Bronchial epithelial cell (primary cell): ENCODE measurements around the gene AANAT. TPM values are rescaled to one million over a fixed set of nuclear protein-coding genes. Genes with fewer than 3 reads are reported as not detected.
"Not testable (repeated sequence)": the region's sequence is repeated elsewhere in the genome, so short reads cannot be mapped to it uniquely, and the experiment has no call there.

Experiments
- DNase-seq: peaks from one replicate; pipeline ENCODE4 v3.0.0-alpha.2; 2010; ENCODE audit warnings: low read depth
- FAIRE-seq: peaks from 2 replicates; lab custom pipeline; 2011; peaks lifted over from hg19 to GRCh38; lab: Jason Lieb, UNC
- H3K27me3 ChIP-seq: 2 replicates; pipeline ENCODE4 v1.5.1; 2011; ENCODE audit warnings: low read length; ENCODE audit not compliant: control insufficient read depth, insufficient read depth
- H3K36me3 ChIP-seq: 2 replicates; pipeline ENCODE4 v1.5.1; 2011; ENCODE audit warnings: low read length; ENCODE audit not compliant: control insufficient read depth, insufficient read depth
- H3K4me3 ChIP-seq: 2 replicates; pipeline ENCODE4 v1.5.1; 2011; ENCODE audit warnings: mild to moderate bottlenecking, low read depth, low read length, control low read depth
- total RNA-seq: library from RNA; depleted of rRNA; stranded (reverse); fragments of >200 nt; gene quantifications from 2 replicates; pipeline ENCODE4 v1.2.1, GENCODE V29; 2014
- TF ChIP-seq, protein P1 (sequence below): IDR thresholded peaks from 2 replicates; pipeline ENCODE4 v1.5.1; 2011; ENCODE audit warnings: mild to moderate bottlenecking, moderate library complexity, low read length, control low read depth, inconsistent platforms; ENCODE audit not compliant: insufficient read depth, severe bottlenecking

The AANAT gene
- total RNA-seq, 1 donor from 2014 or later, result not detected

DNA sequence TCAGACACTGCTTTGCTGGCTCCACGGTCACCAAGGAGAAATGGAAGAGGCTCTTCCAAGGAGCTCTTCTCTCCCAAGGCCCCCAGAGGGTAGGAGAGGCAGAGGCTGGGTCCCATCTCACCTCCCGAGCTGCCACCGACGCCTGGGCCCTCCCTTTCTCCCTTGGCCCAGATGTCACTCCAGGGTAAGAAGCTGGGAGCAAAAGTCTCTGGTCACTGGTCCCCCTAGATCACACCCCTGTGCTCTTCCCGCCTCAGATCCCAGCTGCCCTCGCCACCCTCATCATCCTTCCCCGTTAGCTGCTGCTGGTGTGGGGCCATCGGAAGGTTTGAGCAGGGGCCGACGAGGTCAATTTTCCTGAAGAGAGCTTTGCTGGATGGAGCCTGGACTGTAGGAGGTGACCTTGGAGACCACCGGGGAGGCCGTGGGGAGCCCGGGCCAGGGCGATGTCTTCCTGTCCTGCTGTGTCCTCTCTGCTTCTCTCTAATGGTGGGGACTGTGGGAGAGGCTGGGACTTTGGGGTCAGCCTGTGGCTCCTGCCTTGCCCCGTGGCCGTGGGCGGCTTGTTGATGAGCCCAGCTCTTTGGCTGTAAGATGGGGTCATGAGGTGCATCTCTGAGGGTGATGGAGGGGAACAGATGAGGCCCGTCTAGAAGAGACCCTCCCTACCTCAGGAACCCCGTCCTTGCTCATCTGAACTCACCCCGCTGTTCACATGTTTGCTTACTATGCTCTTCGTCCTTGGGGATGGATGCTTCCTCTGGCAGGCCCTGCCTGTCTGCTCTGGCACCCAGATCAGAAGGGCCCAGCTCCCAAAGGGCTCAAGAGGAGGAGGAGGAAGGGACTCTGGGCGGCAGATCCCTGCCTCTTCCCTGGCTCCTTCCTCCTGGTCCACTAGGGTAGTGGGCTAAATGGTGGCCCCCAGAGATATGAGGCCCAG, 45.2 kb downstream of the AANAT start:
- Histone ChIP-seq H3K27me3 (peaks cover 3% of the 10 kb centered on the region), H3K4me3 (no peak overlapping the region), H3K36me3 (no peaks in the 10 kb centered on the region)
- FAIRE-seq, result no peak
- DNase-seq, result no peak
- TF ChIP-seq, protein P1, sequence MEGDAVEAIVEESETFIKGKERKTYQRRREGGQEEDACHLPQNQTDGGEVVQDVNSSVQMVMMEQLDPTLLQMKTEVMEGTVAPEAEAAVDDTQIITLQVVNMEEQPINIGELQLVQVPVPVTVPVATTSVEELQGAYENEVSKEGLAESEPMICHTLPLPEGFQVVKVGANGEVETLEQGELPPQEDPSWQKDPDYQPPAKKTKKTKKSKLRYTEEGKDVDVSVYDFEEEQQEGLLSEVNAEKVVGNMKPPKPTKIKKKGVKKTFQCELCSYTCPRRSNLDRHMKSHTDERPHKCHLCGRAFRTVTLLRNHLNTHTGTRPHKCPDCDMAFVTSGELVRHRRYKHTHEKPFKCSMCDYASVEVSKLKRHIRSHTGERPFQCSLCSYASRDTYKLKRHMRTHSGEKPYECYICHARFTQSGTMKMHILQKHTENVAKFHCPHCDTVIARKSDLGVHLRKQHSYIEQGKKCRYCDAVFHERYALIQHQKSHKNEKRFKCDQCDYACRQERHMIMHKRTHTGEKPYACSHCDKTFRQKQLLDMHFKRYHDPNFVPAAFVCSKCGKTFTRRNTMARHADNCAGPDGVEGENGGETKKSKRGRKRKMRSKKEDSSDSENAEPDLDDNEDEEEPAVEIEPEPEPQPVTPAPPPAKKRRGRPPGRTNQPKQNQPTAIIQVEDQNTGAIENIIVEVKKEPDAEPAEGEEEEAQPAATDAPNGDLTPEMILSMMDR, result no peak

DNA sequence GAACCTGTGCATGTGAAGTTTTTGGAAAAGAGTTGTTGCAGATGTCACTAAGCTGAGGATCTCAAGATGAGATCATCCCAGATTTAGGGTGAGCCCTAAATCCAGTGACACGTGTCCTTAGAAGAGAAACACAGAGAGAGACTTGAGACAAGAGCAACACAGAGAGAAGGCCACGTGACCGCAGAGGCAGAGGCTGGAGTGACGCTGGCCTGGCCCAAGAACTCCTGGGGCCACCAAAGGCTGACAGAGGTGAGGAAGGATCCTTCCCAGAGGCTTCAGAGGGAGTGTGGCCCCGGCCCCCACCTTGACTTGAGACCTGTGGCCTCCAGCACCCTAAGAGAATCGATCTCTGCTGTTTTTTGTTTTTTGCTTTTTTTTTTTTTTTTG, 45.9 kb downstream of the AANAT start:
- no peaks in the 10 kb centered on the region for H3K27me3 ChIP-seq
- TF ChIP-seq, protein P1, result no peak
- no peak overlapping the region for H3K4me3 ChIP-seq
- no peaks in the 10 kb centered on the region for H3K36me3 ChIP-seq
- DNase-seq (no peak), FAIRE-seq (no peak)

DNA sequence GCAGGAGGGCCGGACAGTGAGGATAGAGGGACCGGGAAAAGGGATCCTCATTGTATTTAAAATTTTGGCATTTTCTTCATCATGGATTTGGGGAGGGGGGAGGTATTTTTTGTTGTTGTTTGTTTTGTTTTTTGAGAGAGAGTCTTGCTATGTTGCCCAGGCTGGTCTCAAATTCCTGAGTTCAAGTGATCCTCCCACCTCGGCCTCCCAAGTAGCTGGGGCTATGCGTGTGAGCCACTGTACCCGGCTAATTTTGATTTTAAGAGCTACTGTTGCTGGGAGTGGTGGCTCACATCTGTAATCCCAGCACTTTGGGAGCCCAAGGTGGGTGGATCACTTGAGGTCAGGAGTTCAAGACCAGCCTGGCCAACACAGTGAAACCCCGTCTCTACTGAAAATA, 47.0 kb downstream of the AANAT start:
- H3K36me3 ChIP-seq, H3K4me3 ChIP-seq, DNase-seq, H3K27me3 ChIP-seq, FAIRE-seq: not testable (repeated sequence)

DNA sequence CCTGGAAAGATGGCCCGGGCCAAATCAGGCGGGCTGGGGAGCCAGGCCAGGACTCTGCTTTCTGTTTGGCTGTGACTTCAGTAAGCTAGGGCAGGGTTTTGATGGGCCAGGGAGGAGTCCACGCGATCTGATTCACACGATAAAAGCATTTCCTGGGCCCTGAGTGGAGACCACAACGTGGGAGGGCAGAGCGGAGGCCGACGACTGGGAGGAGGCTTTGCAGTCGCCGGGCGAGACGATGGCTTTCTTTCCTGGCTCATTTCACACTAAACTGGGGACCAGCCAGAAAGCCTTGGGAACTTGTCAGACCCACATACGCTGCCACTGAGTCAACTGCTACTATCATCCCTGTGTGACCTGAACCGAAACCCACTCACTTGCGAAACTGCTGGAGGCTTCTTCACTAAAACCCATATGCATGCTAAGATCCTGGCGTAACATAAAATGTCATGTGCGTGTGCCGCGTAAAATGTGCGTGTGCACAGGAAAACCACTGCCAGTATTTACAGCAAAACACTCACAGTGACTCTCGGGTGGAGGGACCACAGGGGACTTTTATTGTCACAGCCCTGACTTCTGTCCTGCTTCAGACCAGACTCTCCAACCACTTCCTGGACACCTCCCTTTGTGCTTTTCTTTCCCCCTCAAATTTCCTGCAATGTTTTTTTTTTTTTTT, 48.0 kb downstream of the AANAT start:
- Histone ChIP-seq H3K27me3 (peaks cover 2% of the 10 kb centered on the region), H3K36me3 (no peaks in the 10 kb centered on the region), H3K4me3 (no peak overlapping the region)
- TF ChIP-seq, protein P1, result no peak
- DNase-seq (no peak), FAIRE-seq (peak; percentile 13)

DNA sequence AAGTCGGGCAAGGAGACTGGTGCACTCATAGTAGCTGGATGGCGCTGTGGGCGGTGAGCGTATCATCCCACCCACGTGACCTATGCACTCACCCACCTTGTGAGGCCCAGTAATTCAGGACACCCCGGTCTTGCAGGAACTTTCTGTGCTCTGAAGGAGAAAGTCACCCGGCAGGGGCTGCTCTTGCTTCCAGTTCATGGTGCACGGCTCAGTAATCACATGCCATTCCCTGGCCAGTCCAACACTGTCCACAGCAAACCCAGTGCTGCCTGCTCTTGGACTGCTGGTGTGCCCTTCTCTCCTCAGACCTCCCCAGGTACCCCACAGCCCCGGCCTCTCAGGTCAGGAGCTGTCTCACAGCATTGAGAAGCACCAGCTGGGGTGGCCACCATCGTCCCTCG, 50.2 kb downstream of the AANAT start:
- Histone ChIP-seq H3K36me3 (no peaks in the 10 kb centered on the region), H3K27me3 (peaks cover 2% of the 10 kb centered on the region), H3K4me3 (no peak overlapping the region)
- FAIRE-seq (no peak), DNase-seq (no peak)
- TF ChIP-seq, protein P1, result no peak

DNA sequence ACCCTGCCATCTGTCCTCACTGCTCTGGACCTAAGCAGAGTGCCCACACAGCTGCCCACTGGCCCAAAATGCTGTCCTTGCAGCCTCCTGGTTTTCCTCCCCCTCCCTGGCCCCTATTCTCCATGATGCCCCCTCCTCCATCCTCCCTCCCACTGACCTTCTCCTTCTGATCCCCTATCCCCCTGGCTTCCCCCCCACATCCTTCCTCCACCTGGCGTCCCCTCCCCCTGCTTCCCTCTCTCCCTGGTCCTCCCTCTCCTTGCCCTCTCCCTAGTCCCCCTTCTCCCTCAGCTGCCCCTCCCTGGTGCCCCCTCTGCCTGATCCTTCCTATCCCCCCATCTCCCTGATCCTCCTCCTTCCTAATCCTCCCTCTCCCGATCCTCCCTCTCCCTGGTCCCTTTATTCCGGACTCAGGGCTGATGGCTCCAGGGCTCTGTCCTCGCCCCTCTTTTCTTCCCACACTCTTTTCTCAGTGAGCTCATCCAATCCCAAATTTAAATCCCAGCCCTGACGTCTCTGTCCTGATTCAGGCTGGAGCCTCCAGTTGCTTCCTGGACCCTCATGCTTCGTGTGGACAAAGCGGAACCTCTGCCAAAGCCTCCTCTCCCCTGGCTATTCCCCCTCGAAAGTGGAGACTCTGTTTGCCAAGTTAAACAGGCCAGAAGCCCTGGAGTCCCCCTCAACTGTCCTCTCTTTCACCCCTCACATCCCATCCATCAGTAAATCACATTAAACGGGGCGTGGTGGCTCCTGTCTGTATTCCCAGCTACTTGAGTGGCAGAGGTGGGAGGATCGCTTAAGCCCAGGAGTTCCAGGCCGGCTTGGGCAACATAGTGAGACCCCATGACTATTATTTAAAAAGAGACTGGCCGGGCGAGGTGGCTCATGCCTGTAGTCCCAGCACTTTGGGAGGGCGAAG, 51.9 kb downstream of the AANAT start:
- TF ChIP-seq, protein P1, result no peak
- Histone ChIP-seq H3K36me3 (no peaks in the 10 kb centered on the region), H3K4me3 (no peak overlapping the region), H3K27me3 (peaks cover 2% of the 10 kb centered on the region)
- FAIRE-seq (no peak), DNase-seq (no peak)
